Measurements from ENCODE around the gene PRAMEF12. TPM values are rescaled to one million over a fixed set of nuclear protein-coding genes. Genes with fewer than 3 reads are reported as not detected.

The PRAMEF12 gene
- total RNA-seq, 1 donor from 2014 or later = not detected

- Mint-ChIP-seq H3K27me3 (ENCODE audit: unreplicated experiment) (peaks cover 2% of the 10 kb centered on the region), H3K4me1 (ENCODE audit: unreplicated experiment) (no peaks in the 10 kb centered on the region), H3K4me3 (ENCODE audit: unreplicated experiment) (no peak overlapping the region), H3K27ac (ENCODE audit: unreplicated experiment) (no peak overlapping the region), H3K36me3 (ENCODE audit: low read depth, unreplicated experiment) (no peaks in the 10 kb centered on the region), H3K9me3 (ENCODE audit: unreplicated experiment) (no peaks in the 10 kb centered on the region)
- no peak for TF ChIP-seq CTCF (IDR thresholded peaks at IDR 0.05; ENCODE audit: unreplicated experiment)
- no peak for DNase-seq (ENCODE audit: low spot score)
These were observed 34.6 kb upstream of the PRAMEF12 start for GRCh38 chr1:12738934-12739333.

- no peak for TF ChIP-seq CTCF (IDR thresholded peaks at IDR 0.05; ENCODE audit: unreplicated experiment)
- Mint-ChIP-seq H3K27ac (ENCODE audit: unreplicated experiment) (no peak overlapping the region), H3K4me3 (ENCODE audit: unreplicated experiment) (no peak overlapping the region), H3K9me3 (ENCODE audit: unreplicated experiment) (no peaks in the 10 kb centered on the region), H3K4me1 (ENCODE audit: unreplicated experiment) (no peaks in the 10 kb centered on the region), H3K27me3 (ENCODE audit: unreplicated experiment) (peaks cover 2% of the 10 kb centered on the region), H3K36me3 (ENCODE audit: low read depth, unreplicated experiment) (no peaks in the 10 kb centered on the region)
- no peak for DNase-seq (ENCODE audit: low spot score)
These were observed 33.9 kb upstream of the PRAMEF12 start for GRCh38 chr1:12739613-12740012.

- H3K27me3 Mint-ChIP-seq (ENCODE audit: unreplicated experiment) = peaks cover 2% of the 10 kb centered on the region
- H3K4me1 Mint-ChIP-seq (ENCODE audit: unreplicated experiment) = no peaks in the 10 kb centered on the region
- H3K9me3 Mint-ChIP-seq (ENCODE audit: unreplicated experiment) = no peaks in the 10 kb centered on the region
- no peak overlapping the region for H3K4me3 Mint-ChIP-seq (ENCODE audit: unreplicated experiment)
- no peak overlapping the region for H3K27ac Mint-ChIP-seq (ENCODE audit: unreplicated experiment)
- no peak for TF ChIP-seq CTCF (IDR thresholded peaks at IDR 0.05; ENCODE audit: unreplicated experiment)
- no peaks in the 10 kb centered on the region for H3K36me3 Mint-ChIP-seq (ENCODE audit: low read depth, unreplicated experiment)
- DNase-seq (ENCODE audit: low spot score) = no peak
These were observed 31.6 kb upstream of the PRAMEF12 start for GRCh38 chr1:12741946-12742345.

- Mint-ChIP-seq H3K36me3 (ENCODE audit: low read depth, unreplicated experiment) (no peaks in the 10 kb centered on the region), H3K27ac (ENCODE audit: unreplicated experiment) (no peak overlapping the region), H3K4me3 (ENCODE audit: unreplicated experiment) (no peak overlapping the region), H3K4me1 (ENCODE audit: unreplicated experiment) (no peaks in the 10 kb centered on the region), H3K9me3 (ENCODE audit: unreplicated experiment) (no peaks in the 10 kb centered on the region), H3K27me3 (ENCODE audit: unreplicated experiment) (peaks cover 2% of the 10 kb centered on the region)
- no peak for TF ChIP-seq CTCF (IDR thresholded peaks at IDR 0.05; ENCODE audit: unreplicated experiment)
- DNase-seq (ENCODE audit: low spot score) = no peak
These were observed 28.2 kb upstream of the PRAMEF12 start for GRCh38 chr1:12745126-12745991.

- peaks cover 2% of the 10 kb centered on the region for H3K27me3 Mint-ChIP-seq (ENCODE audit: unreplicated experiment)
- TF ChIP-seq CTCF (IDR thresholded peaks at IDR 0.05; ENCODE audit: unreplicated experiment) = no peak
- H3K4me1 Mint-ChIP-seq (ENCODE audit: unreplicated experiment) = no peaks in the 10 kb centered on the region
- no peak within 1 kb of the TSS for H3K4me3 Mint-ChIP-seq (ENCODE audit: unreplicated experiment)
- DNase-seq (ENCODE audit: low spot score) = no peak
- H3K9me3 Mint-ChIP-seq (ENCODE audit: unreplicated experiment) = no peaks in the 10 kb centered on the region
- no peak within 1 kb of the TSS for H3K27ac Mint-ChIP-seq (ENCODE audit: unreplicated experiment)
- H3K36me3 Mint-ChIP-seq (ENCODE audit: low read depth, unreplicated experiment) = no peaks in the 10 kb centered on the region
These were observed 27.6 kb upstream of the PRAMEF12 start, which contains the start of gene CFAP107 for GRCh38 chr1:12745992-12746323. Gene CFAP107 (plus strand): TSS chr1:12746200. CDS start chr1:12746431, 231 bp downstream.

Data from endothelial cell (in vitro differentiated cells).